Occipital lobe (tissue), 2 donors: ENCODE data around the gene KLF13. TPM values are rescaled to one million over a fixed set of nuclear protein-coding genes. Genes with fewer than 3 reads are reported as not detected.

Experiments
- DNase-seq: peaks from one replicate; lab custom pipeline; 2025; lab: John Stamatoyannopoulos, UW
- total RNA-seq: library from RNA; depleted of rRNA; stranded (reverse); fragments of >200 nt; gene quantifications from one replicate; pipeline ENCODE4 v1.2.3, GENCODE V29; 2014

KLF13 gene
- total RNA-seq, 1 donor from 2014 or later: 47.9 TPM

DNA sequence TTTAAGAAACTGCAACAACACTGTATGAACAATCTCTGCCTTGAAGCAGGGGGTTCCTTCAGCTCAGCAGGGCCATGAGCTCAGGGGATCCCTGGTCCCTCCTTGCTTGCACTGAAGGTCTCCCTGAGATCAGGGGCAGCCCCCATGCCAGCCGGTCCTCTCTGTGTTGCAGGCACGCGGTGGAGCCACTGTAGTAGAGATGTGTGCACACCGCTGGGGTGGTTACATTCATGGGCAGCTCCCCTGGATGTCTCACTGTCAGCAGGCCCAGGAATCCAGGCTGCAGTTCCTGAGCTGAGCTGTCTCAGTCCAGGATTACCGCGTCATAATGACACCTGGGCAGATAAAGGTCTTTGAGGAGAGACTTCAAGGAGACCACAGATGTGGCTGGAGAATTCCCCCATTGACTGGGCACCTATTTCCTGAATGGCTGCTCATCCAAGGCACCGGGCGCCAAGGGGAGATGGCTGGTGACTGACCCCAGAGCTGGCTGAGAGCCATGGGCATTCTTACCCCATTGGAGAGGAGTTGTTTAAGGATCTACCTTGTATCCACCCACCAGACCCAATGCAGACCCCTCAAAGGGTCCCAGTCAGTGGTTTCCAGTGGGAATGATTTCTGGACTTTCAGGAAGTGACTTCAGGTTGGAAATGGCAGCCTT, 10.4 kb upstream of the KLF13 start:
- DNase-seq: no peak

DNA sequence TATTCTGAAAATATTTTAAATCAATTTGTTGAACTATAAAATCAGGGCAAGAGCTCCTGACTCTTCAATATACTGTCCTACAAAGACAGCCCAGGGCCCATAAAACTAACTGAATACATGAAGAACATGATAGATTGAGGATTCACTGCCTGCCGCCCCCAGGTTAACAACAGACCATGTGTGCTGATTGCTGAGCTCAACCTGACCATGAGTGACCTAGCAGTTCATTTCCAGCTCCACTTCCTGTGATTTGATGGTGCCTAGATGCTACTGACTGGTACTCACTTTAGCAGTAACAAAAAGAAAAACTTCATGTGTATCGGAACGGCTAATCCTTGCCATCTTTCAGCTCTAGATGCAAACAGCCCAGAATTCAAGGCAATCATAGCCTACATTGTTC, 9.6 kb upstream of the KLF13 start:
- no peak for DNase-seq

- DNase-seq: no peak
Observed at GRCh38 chr15:31317421-31318327, 9.0 kb upstream of the KLF13 start.

DNA sequence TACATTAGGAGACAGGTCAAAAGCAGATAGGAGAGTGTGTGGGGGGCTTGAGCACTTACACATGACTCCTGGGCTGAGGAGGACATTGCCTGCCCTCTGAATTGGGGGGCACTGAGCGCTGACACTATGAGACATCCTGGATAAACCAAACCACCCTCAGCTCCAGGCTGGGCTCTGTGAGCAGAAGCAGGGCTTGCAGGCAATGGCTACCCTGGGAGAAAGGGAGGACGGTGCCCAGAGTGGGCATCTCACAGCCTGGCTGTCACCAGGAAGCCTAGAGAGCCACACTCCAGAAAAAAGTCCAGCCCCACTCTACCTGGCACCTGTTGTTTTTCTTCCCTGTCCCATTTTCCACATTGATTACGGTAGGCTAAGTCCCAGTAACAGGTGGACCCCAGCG, 8.2 kb upstream of the KLF13 start:
- DNase-seq: no peak

- DNase-seq: no peak
Observed at GRCh38 chr15:31320022-31320421, 6.6 kb upstream of the KLF13 start.

GRCh38 chr15:31321418-31321817, 5.2 kb upstream of the KLF13 start:
- DNase-seq: no peak

DNA sequence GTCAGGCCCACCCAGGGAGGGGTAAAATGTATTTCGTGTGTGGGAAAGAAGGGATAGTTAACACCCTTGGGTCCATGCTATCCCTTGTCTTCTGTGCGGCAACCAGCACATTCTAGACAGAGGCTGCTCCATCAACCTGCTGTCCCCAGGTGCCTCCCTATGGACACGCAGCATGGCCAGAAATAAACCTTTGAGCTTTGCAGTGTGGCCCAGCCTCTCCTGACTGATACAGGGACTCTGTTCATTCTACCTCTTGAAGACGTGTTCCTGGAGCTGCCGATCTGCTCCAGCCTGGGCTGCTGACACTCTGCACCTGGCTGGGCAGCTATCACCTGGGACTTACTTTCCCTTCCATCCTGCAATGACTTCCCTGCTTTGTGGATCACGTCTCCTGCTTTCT, 4.1 kb upstream of the KLF13 start:
- no peak for DNase-seq

GRCh38 chr15:31323627-31324026, 3.0 kb upstream of the KLF13 start:
- no peak for DNase-seq

- DNase-seq: no peak
Observed at GRCh38 chr15:31324186-31324585, 2.4 kb upstream of the KLF13 start.

DNA sequence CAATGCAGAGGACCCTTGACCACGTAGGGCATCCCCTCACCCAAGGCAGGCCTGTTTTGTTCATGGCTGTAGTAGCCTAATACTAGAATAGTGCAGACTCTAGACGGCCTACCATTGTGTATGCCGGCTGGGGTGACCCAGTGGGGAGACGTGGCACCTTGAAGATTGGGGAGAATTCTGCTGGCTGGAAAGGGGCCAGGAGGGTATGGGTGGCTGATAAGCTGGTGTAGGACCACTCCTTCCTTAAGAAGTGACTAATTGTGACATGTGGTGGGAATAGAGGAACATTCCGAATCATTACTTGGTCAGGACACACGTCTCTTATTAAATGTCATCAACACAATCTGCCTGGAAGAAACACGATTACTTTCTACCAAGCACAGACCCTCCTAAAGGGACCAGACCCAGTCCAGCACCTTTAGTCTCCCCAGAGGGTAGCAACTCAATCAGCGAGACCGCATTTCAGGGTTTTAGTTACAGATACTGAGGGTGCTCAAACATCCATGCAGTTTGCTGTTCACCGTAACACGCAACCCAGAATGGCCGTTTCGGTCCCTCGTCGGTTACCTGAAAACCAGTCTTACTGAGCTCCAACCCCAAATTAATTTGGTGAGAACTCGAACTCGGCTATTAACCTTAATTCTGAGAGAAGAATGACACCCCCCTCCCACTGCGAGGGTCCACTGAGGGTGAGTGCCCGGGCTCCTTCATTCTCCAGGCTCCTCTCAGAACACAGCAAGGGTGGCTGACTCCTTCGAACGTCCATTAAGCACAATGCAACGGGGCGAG, 1.6 kb upstream of the KLF13 start:
- no peak for DNase-seq

GRCh38 chr15:31325595-31326155, 960 bp upstream of the KLF13 start:
- no peak for DNase-seq

DNA sequence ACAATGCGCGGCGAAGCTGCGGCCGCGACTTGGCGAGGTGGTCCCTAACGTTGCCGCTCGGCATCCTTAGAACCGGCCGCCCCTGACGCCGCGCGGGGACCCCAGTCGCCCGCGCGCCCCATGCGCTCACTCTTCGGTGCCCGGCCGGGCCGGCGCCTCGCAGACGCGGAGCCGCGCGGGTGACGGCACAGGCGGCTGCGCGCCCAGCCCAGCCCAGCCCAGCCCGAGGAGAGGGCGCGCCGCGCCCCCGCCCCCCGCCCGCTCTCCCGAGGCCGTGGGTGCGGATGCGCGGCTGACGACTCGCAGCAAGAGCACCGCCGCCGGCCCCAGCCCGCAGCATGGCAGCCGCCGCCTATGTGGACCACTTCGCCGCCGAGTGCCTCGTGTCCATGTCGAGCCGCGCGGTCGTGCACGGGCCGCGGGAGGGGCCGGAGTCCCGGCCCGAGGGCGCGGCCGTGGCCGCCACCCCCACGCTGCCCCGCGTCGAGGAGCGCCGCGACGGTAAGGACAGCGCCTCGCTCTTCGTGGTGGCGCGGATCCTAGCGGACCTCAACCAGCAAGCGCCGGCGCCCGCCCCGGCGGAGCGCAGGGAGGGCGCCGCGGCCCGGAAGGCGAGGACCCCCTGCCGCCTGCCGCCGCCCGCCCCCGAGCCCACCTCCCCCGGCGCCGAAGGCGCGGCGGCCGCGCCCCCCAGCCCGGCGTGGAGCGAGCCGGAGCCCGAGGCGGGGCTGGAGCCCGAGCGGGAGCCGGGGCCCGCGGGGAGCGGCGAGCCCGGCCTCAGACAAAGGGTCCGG, 437 bp downstream of the KLF13 start:
- DNase-seq: no peak

DNA sequence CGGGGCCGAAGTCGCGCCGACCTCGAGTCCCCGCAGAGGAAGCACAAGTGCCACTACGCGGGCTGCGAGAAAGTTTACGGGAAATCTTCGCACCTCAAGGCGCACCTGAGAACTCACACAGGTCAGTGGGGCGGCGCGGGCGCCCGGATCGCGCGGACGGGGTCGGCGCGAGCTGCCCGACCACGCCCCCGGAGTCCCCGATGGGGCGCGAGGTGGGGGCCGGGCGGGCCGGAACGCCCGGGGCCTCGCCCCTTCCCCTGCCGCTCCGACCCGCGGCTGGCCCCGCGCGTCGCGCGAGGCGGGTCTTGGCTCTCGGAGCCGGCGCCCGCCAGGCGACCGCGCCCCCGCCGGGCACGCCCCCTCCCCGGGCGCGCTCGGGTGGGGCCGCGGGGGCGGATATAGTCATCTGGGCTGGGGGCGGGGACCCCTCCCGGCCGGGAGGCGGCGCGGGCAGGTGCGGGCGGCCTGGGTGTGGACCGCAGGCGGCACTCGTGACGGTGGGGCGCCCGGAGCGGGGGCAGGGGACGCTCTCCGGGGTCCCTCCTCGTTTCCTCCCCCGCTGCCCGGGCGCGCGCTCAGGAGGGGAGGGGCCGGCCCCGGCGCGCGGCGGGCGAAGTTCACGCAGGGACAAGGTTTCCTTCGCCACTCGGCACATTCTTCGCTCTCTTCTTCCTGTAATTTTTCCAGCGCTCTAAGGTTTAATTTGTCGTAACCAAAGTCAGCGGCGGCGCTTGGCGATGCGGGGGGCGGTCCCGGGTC, 1.2 kb downstream of the KLF13 start:
- DNase-seq: no peak

GRCh38 chr15:31328428-31328968, 1.9 kb downstream of the KLF13 start:
- DNase-seq: no peak

GRCh38 chr15:31328969-31329639, 2.5 kb downstream of the KLF13 start:
- DNase-seq: no peak

GRCh38 chr15:31329640-31330010, 3.0 kb downstream of the KLF13 start:
- DNase-seq: no peak

DNA sequence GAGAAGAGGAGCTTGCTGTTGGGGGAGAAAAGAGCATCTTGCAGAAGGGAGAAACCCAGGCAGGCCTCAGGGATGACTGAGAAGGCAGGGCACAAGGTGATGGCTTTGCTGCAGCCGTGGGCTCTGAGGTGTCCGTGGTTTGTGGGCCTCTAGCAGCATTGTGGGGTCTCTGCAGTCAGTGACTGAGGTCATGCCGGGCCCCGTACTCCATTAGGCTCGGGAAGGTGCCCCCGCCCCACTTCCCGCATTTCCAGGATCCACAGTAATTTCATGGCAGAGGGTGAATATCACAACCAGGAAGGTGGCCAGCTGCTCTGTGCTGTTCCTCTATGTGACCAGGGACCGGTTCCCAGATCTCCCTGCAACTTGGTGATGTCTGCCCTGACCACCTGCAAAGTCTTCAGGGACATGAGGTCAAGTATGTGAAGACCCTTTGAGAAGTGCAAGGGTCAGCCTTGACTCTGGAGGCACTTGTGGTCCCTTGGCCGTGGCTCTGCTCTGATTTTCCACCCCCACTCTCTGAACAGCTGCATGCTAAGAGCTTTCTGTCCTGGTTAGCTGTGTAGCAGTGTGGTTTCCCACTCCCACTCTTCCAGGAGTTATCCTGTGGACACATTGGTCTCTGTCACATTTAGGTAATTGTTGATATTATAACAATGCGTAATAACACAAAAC, 3.6 kb downstream of the KLF13 start:
- DNase-seq: no peak

DNA sequence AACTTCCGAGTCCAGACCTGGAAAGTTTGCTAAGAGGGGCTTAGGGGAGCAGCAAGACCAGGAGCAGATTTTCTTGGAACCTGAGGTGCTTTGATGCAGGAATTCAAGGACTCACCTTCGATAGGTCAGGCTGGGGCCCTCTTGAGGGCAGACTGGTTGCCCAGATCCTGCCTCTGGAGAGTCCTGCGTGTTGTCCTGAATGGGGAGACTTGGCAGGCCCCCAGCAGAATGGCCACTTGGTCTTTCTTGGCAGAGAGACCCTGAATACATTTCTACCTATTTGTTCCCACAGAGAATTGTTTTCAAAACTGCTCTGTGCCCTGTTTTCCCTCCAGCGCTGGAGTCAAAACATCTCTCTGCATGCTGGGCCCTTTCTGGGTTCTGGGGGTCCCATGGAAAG, 4.2 kb downstream of the KLF13 start:
- DNase-seq: no peak

- DNase-seq: no peak
Observed at GRCh38 chr15:31331389-31331788, 4.8 kb downstream of the KLF13 start.
